ENCODE results near the gene NUP133.

GRCh38 chr1:229420224-229420623 lies 87.9 kb downstream of the NUP133 start:
- TF ChIP-seq, protein P1, sequence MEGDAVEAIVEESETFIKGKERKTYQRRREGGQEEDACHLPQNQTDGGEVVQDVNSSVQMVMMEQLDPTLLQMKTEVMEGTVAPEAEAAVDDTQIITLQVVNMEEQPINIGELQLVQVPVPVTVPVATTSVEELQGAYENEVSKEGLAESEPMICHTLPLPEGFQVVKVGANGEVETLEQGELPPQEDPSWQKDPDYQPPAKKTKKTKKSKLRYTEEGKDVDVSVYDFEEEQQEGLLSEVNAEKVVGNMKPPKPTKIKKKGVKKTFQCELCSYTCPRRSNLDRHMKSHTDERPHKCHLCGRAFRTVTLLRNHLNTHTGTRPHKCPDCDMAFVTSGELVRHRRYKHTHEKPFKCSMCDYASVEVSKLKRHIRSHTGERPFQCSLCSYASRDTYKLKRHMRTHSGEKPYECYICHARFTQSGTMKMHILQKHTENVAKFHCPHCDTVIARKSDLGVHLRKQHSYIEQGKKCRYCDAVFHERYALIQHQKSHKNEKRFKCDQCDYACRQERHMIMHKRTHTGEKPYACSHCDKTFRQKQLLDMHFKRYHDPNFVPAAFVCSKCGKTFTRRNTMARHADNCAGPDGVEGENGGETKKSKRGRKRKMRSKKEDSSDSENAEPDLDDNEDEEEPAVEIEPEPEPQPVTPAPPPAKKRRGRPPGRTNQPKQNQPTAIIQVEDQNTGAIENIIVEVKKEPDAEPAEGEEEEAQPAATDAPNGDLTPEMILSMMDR (IDR thresholded peaks at IDR 0.05; ENCODE audit: low read depth, low read length, poor library complexity, severe bottlenecking), result no peak
- TF ChIP-seq EZH2phosphoT487 (IDR thresholded peaks at IDR 0.05; ENCODE audit: borderline replicate concordance, low read length), result no peak

Data from DOHH2 (cell line).